BLaER1 treated with 17β-estradiol and CSF1 and Interleukin-3, amounts not matched to agents 10 nM and 100 nM (cell line): ENCODE results near the gene TNS2.
A peak's percentile ranks its signal among the peaks of the same experiment; 100 is the strongest.

Experiments
- H3K27ac ChIP-seq, 11 experiments: shearing (Covaris generic); formaldehyde crosslinking; 2 replicates each; pipeline ENCODE4 v1.8.1; 2022
- H3K27me3 ChIP-seq, 11 experiments: shearing (Covaris generic); formaldehyde crosslinking; 2 replicates each; pipeline ENCODE4 v1.8.1; 2022
- H3K36me3 ChIP-seq, 11 experiments: shearing (Covaris generic); formaldehyde crosslinking; 2 replicates each; pipeline ENCODE4 v1.8.1; 2022
- H3K4me1 ChIP-seq, 10 experiments: shearing (Covaris generic); formaldehyde crosslinking; 2 replicates each; pipeline ENCODE4 v1.8.1; 2022
- H3K4me2 ChIP-seq, 11 experiments: shearing (Covaris generic); formaldehyde crosslinking; 2 replicates each; pipeline ENCODE4 v1.8.1; 2022
- H3K4me3 ChIP-seq, 10 experiments: shearing (Covaris generic); formaldehyde crosslinking; 2 replicates each; pipeline ENCODE4 v1.8.1; 2022
- H3K9ac ChIP-seq, 11 experiments: shearing (Covaris generic); formaldehyde crosslinking; 2 replicates each; pipeline ENCODE4 v1.8.1; 2022
- H3K9me3 ChIP-seq, 11 experiments: shearing (Covaris generic); formaldehyde crosslinking; replicated peaks in 1 of 11; 2 replicates each; pipeline ENCODE4 v1.8.1; 2022
- H4K20me1 ChIP-seq, 11 experiments: shearing (Covaris generic); formaldehyde crosslinking; 2 replicates each; pipeline ENCODE4 v1.8.1; 2022
- Cebpa-rat ChIP-seq, 11 experiments: shearing (Covaris generic); IDR thresholded peaks; 2 replicates each; pipeline ENCODE4 v1.8.1; 2022

Gene TNS2

DNA sequence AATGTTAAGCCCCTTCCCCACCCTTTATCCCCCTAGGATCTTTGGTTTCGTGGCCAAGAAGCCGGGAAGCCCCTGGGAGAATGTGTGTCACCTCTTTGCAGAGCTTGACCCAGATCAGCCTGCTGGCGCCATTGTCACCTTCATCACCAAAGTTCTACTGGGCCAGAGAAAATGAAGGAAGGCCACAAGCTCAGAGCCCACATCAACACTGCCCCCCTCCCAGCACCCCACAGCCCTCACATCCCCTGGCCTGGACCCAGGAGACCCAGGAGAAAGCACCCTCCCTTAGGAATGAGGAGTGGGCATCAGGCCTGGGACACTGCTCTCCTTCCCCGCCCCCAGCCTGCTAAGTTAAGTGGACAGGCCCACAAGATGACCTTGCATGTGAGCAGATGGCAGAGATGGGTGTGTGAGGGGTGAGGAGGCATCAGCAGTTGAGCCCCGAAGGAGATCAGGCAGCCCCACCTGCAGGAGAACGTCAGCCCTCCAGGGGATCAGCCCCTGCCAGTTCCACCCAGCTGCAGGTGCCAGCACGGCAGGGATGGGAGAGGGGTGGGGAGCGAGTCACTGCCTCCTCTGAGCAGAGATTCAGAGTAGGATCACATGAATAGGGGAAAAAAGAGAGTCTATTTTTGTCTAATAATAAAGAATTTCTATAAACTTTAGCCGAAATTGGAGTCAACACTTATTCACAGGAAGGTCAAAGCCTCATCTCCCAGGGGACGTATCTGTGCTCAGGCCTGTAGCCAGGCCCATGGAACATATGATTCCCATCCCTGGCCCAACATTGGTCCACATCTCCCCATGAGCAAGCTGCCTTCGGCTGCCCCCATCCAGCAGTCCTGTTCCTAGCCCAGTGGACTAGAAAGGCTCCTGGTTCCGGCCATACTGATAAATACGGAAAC is 14.1 kb downstream of the TNS2 start:
- peak overlapping the region in 7 of 11 experiments; percentile 7 to 41 (median 36); a peak in 10 of 22 replicates for H3K9ac ChIP-seq
- H3K4me3 ChIP-seq: no peak overlapping the region
- peak overlapping the region in 8 of 11 experiments; percentile 22 to 61 (median 49); a peak in 13 of 22 replicates for H3K4me2 ChIP-seq
- peaks cover 0 to 32% (median 5%) of the 10 kb centered on the region in 11 experiments; a peak in 6 of 22 replicates for H4K20me1 ChIP-seq
- no peaks in the 10 kb centered on the region for H3K9me3 ChIP-seq
- TF ChIP-seq Cebpa-rat (IDR thresholded peaks at IDR 0.05): no peak
- H3K4me1 ChIP-seq: peaks cover 7 to 49% (median 27%) of the 10 kb centered on the region in 10 experiments; a peak in 19 of 20 replicates
- no peaks in the 10 kb centered on the region for H3K27me3 ChIP-seq
- no peak overlapping the region for H3K27ac ChIP-seq
- H3K36me3 ChIP-seq: peaks cover 14 to 51% (median 29%) of the 10 kb centered on the region in 11 experiments; a peak in 21 of 22 replicates

DNA sequence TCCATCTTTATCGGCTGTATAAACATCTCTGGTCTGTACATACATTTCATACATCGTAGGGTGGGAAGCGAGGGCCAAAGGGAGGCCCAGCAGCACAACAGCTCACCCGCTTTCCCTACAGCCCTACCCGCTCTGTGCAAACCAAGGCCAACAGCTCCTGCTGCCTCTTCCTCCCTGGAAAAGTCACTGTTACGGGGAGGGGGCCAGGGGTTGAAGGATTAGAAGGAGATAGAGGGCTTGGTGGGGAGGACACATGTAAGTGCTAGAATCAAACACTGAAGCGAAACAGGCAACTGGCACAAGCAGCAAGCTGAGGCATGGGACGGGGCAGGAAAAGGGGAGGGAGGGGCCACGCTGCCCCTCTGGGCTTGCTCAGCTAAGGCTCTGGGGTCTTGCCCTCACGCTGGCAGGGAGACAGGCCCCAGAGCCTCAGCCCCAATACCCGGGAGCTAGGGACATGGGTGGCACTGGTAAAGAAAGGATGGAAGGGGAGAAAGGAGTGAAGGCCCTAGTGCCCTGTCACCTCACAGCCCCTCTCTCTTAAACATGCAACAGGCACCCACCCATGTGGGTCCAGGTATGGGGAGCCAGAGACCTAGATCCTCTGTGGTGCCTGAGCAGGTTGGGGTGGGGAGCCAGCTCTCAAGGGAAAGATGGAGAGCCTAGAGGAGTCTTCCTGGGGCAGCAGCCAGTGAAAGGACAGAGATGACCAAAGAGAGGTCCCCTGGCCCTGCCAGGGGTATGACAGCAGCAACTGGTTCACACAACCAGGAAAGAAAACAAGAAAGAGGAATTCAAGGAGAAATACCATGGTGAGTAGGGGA is 15.0 kb downstream of the TNS2 start:
- Histone ChIP-seq H3K9ac (peak overlapping the region in 8 of 11 experiments; percentile 7 to 58 (median 29); a peak in 9 of 22 replicates), H3K27me3 (no peaks in the 10 kb centered on the region), H3K36me3 (peaks cover 14 to 60% (median 32%) of the 10 kb centered on the region in 11 experiments; a peak in 21 of 22 replicates), H3K4me1 (peaks cover 7 to 50% (median 27%) of the 10 kb centered on the region in 10 experiments; a peak in 19 of 20 replicates), H3K4me2 (peak overlapping the region in 8 of 11 experiments; percentile 22 to 61 (median 49); a peak in 11 of 22 replicates), H3K9me3 (no peaks in the 10 kb centered on the region), H3K4me3 (no peak overlapping the region), H4K20me1 (peaks cover 0 to 39% (median 5%) of the 10 kb centered on the region in 11 experiments; a peak in 7 of 22 replicates), H3K27ac (no peak overlapping the region)
- TF ChIP-seq Cebpa-rat (IDR thresholded peaks at IDR 0.05): no peak

DNA sequence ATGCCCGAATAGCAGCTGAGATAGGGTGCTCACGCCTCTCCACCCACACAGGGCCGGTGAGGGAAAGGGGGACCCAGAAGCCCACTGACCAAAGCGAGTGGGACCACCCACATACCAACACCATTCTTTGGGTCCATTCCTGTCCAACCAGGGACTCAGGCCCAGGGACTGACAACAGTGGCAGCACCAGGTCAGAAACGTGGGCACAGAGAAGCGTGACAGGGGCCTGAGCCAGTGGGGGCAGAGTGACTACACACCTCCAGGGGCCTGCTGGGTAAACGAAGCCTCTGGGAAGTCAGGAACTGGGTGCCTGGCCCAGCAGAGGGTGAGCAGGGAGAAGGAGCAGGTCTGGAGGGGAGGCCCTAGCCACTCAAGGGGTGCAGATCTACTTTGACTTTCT is 15.6 kb downstream of the TNS2 start:
- Histone ChIP-seq H3K9ac (peak overlapping the region in 5 of 11 experiments; percentile 26 to 58 (median 45); a peak in 4 of 22 replicates), H3K27me3 (no peaks in the 10 kb centered on the region), H4K20me1 (peaks cover 0 to 45% (median 5%) of the 10 kb centered on the region in 11 experiments; a peak in 7 of 22 replicates), H3K4me2 (peak overlapping the region in 8 of 11 experiments; percentile 34 to 83 (median 76); a peak in 10 of 22 replicates), H3K36me3 (peaks cover 15 to 66% (median 39%) of the 10 kb centered on the region in 11 experiments; a peak in 21 of 22 replicates), H3K4me3 (no peak overlapping the region), H3K4me1 (peaks cover 8 to 50% (median 27%) of the 10 kb centered on the region in 10 experiments), H3K9me3 (no peaks in the 10 kb centered on the region), H3K27ac (0 out of 22 replicates have a peak overlapping the region, but pooled peaks of 1 of the 11 experiments have one; percentile 24)
- no peak for TF ChIP-seq Cebpa-rat (IDR thresholded peaks at IDR 0.05)

DNA sequence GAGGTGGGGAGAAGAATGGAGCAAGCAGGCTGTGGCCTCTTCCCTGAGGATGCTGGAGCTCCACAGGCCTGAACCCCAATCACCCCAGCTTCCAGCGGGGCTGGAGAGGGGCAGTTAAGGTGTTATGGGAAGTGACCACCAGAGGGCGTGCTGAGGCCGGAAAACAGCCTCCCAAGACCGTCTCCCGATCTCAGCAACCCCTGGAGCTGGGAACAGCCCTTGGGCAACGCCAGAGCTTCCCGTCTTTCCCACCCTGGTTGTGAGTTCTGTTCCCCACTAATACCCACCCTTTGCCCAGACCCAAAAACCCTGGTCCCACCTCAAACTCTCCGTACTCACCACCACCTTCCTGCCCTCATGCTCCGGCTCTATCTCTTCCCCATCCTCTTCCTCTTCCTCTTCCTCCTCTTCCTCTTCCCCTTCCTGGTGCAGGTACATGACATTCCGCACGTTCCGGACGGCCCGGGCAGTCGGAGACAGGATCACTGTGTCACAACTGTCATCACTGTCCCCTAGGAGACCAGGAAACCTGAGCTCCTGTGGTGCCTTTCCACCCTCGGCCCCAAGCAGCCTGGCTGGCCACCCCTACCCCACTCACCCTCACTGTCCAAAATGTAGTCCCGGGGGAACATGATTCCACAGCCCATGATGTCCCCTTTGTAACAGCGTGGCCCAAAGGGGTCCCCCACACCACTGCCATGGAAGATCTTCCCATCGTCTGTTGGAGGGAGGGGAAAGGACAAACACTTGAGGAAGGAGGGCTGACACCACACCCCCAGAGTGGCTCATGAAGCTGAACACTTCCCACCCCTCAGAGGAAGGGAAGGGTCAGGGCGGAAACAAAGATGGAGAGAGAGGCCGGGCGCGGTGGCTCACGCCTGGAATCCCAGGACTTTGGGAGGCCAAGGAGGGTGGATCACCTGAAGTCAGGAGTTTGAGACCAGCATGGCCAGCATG is 16.4 kb downstream of the TNS2 start:
- no peak for TF ChIP-seq Cebpa-rat (IDR thresholded peaks at IDR 0.05)
- H4K20me1 ChIP-seq: peaks cover 0 to 45% (median 5%) of the 10 kb centered on the region in 11 experiments; a peak in 8 of 22 replicates
- H3K36me3 ChIP-seq: peaks cover 22 to 74% (median 46%) of the 10 kb centered on the region in 11 experiments; a peak in 21 of 22 replicates
- H3K4me3 ChIP-seq: peak overlapping the region in 6 of 10 experiments; percentile 8 to 37 (median 35); a peak in 7 of 20 replicates
- H3K9me3 ChIP-seq: no peaks in the 10 kb centered on the region
- H3K27me3 ChIP-seq: no peaks in the 10 kb centered on the region
- peak overlapping the region in 6 of 11 experiments; percentile 10 to 49 (median 26); a peak in 7 of 22 replicates for H3K27ac ChIP-seq
- peaks cover 16 to 56% (median 32%) of the 10 kb centered on the region in 10 experiments for H3K4me1 ChIP-seq
- H3K9ac ChIP-seq: peak overlapping the region in 8 of 11 experiments; percentile 9 to 58 (median 46); a peak in 10 of 22 replicates
- H3K4me2 ChIP-seq: peak overlapping the region; percentile 34 to 83 (median 73); a peak in 21 of 22 replicates

DNA sequence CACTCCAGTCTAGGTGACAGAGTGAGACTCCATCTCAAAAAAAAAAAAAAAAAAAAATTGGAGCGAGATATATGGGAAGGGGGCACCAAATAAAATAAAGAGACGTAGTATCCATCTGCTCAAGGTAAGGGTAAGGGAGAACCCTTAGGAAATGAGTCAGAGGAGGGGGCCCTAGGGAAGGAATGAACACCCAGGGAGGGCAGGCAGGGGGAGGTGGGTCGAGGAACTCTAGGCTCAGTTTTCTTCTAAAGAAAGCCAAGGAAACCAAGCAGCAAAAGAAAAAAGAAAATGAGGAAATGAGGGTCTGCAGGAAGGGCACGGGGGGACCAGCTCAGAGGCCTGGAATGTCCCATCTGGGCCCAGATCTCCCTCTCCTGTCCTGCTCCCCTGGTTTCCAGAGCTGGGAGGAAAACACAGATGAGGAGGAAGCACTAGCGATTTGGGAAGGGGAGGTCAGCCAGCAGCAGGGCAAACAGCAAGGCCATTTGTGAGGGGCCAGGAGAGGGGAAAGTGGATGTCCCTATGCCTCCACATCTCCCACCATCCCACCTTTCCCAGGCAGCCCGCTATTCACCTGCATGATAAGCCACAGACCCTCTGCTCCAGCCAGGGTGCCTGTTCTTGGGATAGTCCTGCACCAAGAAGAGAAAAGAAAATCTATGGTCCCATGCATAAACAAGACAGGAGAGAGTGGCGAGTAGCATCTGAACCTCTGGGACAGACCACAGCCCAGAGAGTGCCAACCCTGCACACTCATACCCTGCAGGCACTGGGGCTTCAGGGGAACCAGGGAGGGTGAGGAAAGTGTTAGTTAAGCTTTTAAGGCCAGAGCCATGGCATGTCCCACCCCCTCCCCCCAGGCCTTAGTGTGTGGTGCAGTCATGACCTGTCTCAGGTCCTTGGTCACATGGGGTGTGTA is 17.5 kb downstream of the TNS2 start:
- Histone ChIP-seq H3K9ac (peak overlapping the region in 3 of 11 experiments; percentile 0 to 15 (median 11); a peak in 1 of 22 replicates), H3K4me1 (peaks cover 26 to 63% (median 43%) of the 10 kb centered on the region in 10 experiments), H3K4me2 (peak overlapping the region in 7 of 11 experiments; percentile 12 to 83 (median 73); a peak in 9 of 22 replicates), H3K27me3 (no peaks in the 10 kb centered on the region), H4K20me1 (peaks cover 0 to 47% (median 5%) of the 10 kb centered on the region in 11 experiments; a peak in 8 of 22 replicates), H3K27ac (no peak overlapping the region), H3K9me3 (no peaks in the 10 kb centered on the region), H3K36me3 (peaks cover 22 to 85% (median 54%) of the 10 kb centered on the region in 11 experiments; a peak in 21 of 22 replicates), H3K4me3 (no peak overlapping the region)
- TF ChIP-seq Cebpa-rat (IDR thresholded peaks at IDR 0.05): no peak

DNA sequence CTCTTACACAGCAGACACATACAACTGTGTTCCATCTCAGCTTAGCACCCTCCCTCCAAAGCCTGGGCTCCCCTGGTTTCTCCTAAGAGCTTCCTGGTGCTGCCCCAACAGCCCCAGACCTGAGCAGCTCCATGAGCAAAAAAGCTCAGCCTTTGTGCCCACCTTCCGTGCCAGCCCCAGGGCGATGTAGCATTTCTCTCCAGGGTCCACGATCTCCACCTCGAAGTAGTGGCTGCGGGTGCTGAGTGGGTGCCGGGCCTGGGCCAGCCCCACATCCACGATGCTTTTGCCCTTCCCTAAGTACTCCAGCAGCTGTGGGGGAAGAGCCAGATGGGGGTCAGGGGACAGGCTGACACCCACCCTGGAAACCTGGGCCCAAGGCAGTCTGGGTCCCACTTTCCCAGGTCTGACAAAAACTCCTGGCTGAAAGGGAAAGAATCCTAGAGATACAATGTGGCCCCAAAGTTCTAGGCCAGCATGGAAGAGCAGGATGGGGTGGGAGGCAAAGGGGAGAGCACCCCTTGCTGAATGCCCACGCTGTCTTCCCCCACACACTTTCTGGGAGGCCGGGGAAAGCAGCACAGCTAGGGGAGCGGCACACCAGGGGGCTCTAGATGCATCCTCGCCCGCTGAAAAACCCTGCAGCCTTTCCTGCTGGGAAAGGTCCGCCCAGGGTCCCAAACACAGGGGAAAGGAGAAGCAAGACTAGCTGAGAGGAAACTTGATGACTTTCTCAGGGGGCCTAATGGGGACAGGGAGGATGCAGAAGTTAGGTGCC is 18.3 kb downstream of the TNS2 start:
- no peaks in the 10 kb centered on the region for H3K9me3 ChIP-seq
- peak overlapping the region in 4 of 11 experiments; percentile 0 to 31 (median 13); a peak in 3 of 22 replicates for H3K9ac ChIP-seq
- H3K4me1 ChIP-seq: peaks cover 35 to 72% (median 50%) of the 10 kb centered on the region in 10 experiments
- TF ChIP-seq Cebpa-rat (IDR thresholded peaks at IDR 0.05): no peak
- peaks cover 22 to 85% (median 54%) of the 10 kb centered on the region in 11 experiments; a peak in 21 of 22 replicates for H3K36me3 ChIP-seq
- peaks cover 0 to 50% (median 5%) of the 10 kb centered on the region in 11 experiments; a peak in 8 of 22 replicates for H4K20me1 ChIP-seq
- H3K27ac ChIP-seq: peak overlapping the region in 1 of 11 experiments; percentile 5; a peak in 2 of 22 replicates
- H3K4me2 ChIP-seq: peak overlapping the region in 1 of 11 experiments; percentile 73; a peak in 1 of 22 replicates
- no peaks in the 10 kb centered on the region for H3K27me3 ChIP-seq
- H3K4me3 ChIP-seq: no peak overlapping the region
